ENCODE data around the gene ODAD4. TPM values are rescaled to one million over a fixed set of nuclear protein-coding genes. Genes with fewer than 3 reads are reported as not detected.

The ODAD4 gene
- total and polyA plus RNA-seq, 2 of the 8 experiments (the other 6 are each of a cell fraction or from before 2014, with no cell fraction given), result 0.48 to 1.3 TPM

- Histone ChIP-seq H3K23ac (ENCODE audit: insufficient read length) (no peak overlapping the region), H3K23me2 (ENCODE audit: low read depth, low read length) (no peaks in the 10 kb centered on the region), H2BK120ac (replicated peaks; ENCODE audit: low read depth, low read length) (no peak overlapping the region), H3K9me3 (ENCODE audit: insufficient read depth in 2 of 2, low read depth in 1 of 2, low read length in 1 of 2) (no peaks in the 10 kb centered on the region), H3K18ac (ENCODE audit: extremely low read depth, low read length) (no peak overlapping the region), H2AK5ac (ENCODE audit: low read depth, low read length) (no peak overlapping the region), H3K79me1 (ENCODE audit: low read depth, low read length) (peaks cover 3% of the 10 kb centered on the region), H3K36me3 (ENCODE audit: control insufficient read depth in 2 of 4, insufficient read depth in 4 of 4, low read length in 3 of 4) (peaks cover 42 to 97% (median 83%) of the 10 kb centered on the region in 4 experiments), H4K20me1 (replicated peaks in 1 of 2; ENCODE audit: control insufficient read depth in 1 of 2, insufficient read depth in 2 of 2, low read length in 2 of 2) (peaks cover 10 to 20% of the 10 kb centered on the region in 2 experiments), H2BK15ac (ENCODE audit: low read length) (no peak overlapping the region), H3K4me3 (ENCODE audit: extremely low read depth in 1 of 4, insufficient read depth in 2 of 4, low read depth in 3 of 4, low read length in 4 of 4) (no peak overlapping the region), H3K56ac (replicated peaks; ENCODE audit: insufficient read length, low read depth, low read length) (no peak overlapping the region), H4K5ac (ENCODE audit: insufficient read length, low read depth, low read length) (no peak overlapping the region), H3K79me2 (ENCODE audit: control insufficient read depth in 1 of 2, insufficient read depth in 2 of 2, low read length in 2 of 2) (no peaks in the 10 kb centered on the region; a peak in 1 of 4 replicates), H3K27me3 (replicated peaks in 1 of 4; ENCODE audit: control insufficient read depth in 3 of 4, extremely low read depth in 1 of 4, insufficient read depth in 3 of 4, low read length in 3 of 4) (no peaks in the 10 kb centered on the region), H2BK5ac (ENCODE audit: low read depth, low read length) (no peak overlapping the region), H3K27ac (ENCODE audit: low read depth, low read length) (no peak overlapping the region), H3K14ac (ENCODE audit: insufficient read length) (no peak overlapping the region), H3K4me2 (ENCODE audit: insufficient read depth in 1 of 2, low read depth in 2 of 2, low read length in 2 of 2) (no peak overlapping the region), H3K9ac (replicated peaks in 1 of 4; ENCODE audit: extremely low read depth in 1 of 4, low read depth in 3 of 4, low read length in 3 of 4) (no peak overlapping the region), H2BK20ac (ENCODE audit: low read length) (no peak overlapping the region), H3K4me1 (replicated peaks in 1 of 4; ENCODE audit: control insufficient read depth in 3 of 4, insufficient read depth in 4 of 4, low read length in 3 of 4) (no peaks in the 10 kb centered on the region), H4K91ac (replicated peaks; ENCODE audit: insufficient read length, low read length) (no peak overlapping the region), H2BK12ac (ENCODE audit: low read depth, low read length) (no peak overlapping the region), H2AFZ (ENCODE audit: low read length) (no peak overlapping the region), H4K8ac (ENCODE audit: extremely low read depth, insufficient read depth, low read length) (no peak overlapping the region), H3K4ac (replicated peaks; ENCODE audit: insufficient read length, low read depth, low read length) (no peak overlapping the region)
- 91% methylated on average over 6 of the region's 6 CpGs; no CpG with 5 or more reads in 1 of the 2 experiments for WGBS, 2 experiments (ENCODE audit: extremely low coverage in 1 of 2, insufficient coverage in 1 of 2, insufficient read length in 1 of 2, insufficient replicate concordance in 2 of 2, low coverage in 1 of 2, low lambda C conversion rate in 2 of 2, missing lambda C conversion rate in 1 of 2)
- FAIRE-seq (no peak), DNase-seq (ENCODE audit: low read depth in 1 of 2, low spot score in 2 of 2) (no peak)
- TF ChIP-seq RAD21 (IDR thresholded peaks at IDR 0.05 in 1 of 2, conservative IDR thresholded peaks at IDR 0.05 in 1 of 2; ENCODE audit: low read depth in 2 of 2, low read length in 2 of 2) (peak; percentile 20 to 41; a peak in 3 of 4 replicates), CTCF (IDR thresholded peaks at IDR 0.05; ENCODE audit: control extremely low read depth in 1 of 3, insufficient read depth in 1 of 3, low read depth in 1 of 3, low read length in 3 of 3) (peak; percentile 33 to 62 (median 51)), HDAC2 (IDR thresholded peaks at IDR 0.05; ENCODE audit: borderline replicate concordance in 1 of 2, low read depth in 2 of 2, low read length in 2 of 2) (no peak), EZH2 (IDR thresholded peaks at IDR 0.05; ENCODE audit: low read depth, low read length, severe bottlenecking) (no peak)
- ChIA-PET CTCF (ENCODE audit: partially characterized antibody) (interaction anchor here (0.6 to 1.4 kb wide), 3 partner anchors 8 to 461 kb away, joined by 3 to 4 read pairs (median 3); no protein-coding TSS in a partner anchor), POLR2A (ENCODE audit: partially characterized antibody) (interaction anchor here (2.1 to 6.0 kb wide), 2 partner anchors 12 to 18 kb away, joined by 9 to 33 read pairs; no protein-coding TSS in a partner anchor)
These were observed 33.7 kb upstream of the ODAD4 start for GRCh38 chr17:41896726-41897125.

All from H1 (cell line).